ENCODE results near the gene DBNDD1. TPM values are rescaled to one million over a fixed set of nuclear protein-coding genes. Genes with fewer than 3 reads are reported as not detected.
"Not testable (repeated sequence)": the region's sequence is repeated elsewhere in the genome, so short reads cannot be mapped to it uniquely, and the experiment has no call there.

The DBNDD1 gene
- total RNA-seq, 2 experiments from 2014 or later, result 0.18 TPM; not detected in 1

DNA sequence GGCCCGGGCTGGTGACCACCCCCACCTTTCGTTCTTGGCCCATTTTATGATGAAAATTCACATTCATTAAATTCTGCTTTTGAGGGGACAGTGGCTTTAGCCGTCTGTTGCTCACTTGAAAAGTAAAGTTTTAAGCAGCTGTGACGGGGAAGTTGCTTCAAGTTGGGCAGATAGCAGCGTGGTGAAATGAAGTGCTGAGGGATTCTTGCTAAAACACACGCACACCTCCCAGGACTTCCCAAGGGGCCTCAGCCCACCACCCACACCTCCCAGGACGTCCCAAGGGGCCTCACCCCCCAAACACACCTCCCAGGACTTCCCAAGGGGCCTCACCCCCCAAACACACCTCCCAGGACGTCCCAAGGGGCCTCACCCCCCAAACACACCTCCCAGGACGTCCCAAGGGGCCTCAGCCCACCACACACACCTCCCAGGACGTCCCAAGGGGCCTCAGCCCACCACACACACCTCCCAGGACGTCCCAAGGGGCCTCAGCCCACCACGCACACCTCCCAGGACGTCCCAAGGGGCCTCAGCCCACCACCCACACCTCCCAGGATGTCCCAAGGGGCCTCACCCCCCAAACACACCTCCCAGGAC lies 11.5 kb downstream of the DBNDD1 start:
- ATAC-seq; DNase-seq; H3K27me3 Mint-ChIP-seq (ENCODE audit: low read depth); CTCF ChIA-PET; H3K36me3 Mint-ChIP-seq (ENCODE audit: low read depth); POLR2A ChIA-PET; H3K9me3 Mint-ChIP-seq (ENCODE audit: insufficient read depth); H3K4me3 Mint-ChIP-seq; H3K27ac Mint-ChIP-seq: not testable (repeated sequence)
- peaks cover 15% of the 10 kb centered on the region for H3K4me1 Mint-ChIP-seq (ENCODE audit: low read depth)

DNA sequence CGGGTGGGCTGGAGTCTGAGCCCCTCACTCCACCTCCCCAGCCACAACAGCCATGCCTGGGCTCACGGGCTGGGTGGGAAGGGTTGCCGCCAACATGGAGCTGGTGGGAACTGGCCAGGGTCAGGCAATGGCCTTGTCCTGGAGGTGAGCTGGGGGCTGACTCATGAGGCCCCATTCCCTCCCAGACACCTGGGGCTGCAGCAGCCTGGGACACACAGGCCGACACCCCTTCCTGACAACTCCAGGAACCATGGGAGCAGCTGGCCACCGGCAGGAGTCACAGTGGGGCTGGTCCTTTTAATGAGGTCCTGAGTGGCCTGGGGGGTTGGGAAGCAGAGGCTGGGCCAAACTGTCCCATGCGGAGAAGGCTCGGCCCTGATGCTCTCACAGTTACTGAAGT lies 12.2 kb downstream of the DBNDD1 start:
- Mint-ChIP-seq H3K36me3 (ENCODE audit: low read depth) (no peaks in the 10 kb centered on the region), H3K4me1 (ENCODE audit: low read depth) (peaks cover 15% of the 10 kb centered on the region), H3K9me3 (ENCODE audit: insufficient read depth) (no peaks in the 10 kb centered on the region), H3K27me3 (ENCODE audit: low read depth) (peaks cover 4% of the 10 kb centered on the region), H3K27ac (no peak overlapping the region), H3K4me3 (no peak overlapping the region)
- DNase-seq (no peak), ATAC-seq (no peak)
- ChIA-PET CTCF (no interaction called here), POLR2A (no interaction called here)

DNA sequence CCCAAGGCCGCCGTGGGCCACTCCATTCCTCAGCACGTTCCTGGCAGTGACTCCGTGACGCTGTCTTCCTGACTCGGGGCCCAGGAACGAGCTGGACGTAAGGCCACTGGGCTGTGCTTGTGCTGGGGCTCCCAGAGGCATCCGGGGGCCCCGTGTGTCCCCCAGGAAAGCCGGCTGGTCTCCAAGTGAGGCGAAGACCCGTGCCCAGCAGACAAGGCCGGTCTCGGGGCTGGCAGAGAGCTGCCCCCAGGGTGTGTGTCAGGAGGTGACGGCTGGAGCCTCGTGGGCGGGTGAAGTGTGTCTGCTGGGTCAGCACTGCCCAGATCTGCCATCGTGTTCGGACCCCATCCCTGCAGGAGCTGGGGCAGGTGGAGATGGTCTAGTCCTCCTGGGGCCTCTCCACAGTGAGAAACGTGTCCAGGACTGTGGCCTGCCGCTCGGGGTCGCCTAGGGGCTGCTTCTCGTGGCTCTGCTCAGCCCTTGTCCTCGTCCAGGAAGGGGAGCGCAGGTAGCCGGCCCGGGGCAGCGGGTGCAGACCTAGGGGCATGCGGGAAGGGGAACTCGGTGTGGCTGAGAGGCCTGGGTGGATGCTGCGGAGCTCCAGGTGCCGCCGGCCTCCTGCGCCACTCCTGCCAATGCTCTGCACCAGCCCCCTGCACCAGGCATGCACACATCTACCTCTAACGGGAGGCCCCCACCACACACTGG lies 13.1 kb downstream of the DBNDD1 start:
- no peak overlapping the region for H3K27ac Mint-ChIP-seq
- ChIA-PET CTCF (no interaction called here), POLR2A (no interaction called here)
- ATAC-seq, result no peak
- H3K4me1 Mint-ChIP-seq (ENCODE audit: low read depth), result peaks cover 15% of the 10 kb centered on the region
- H3K36me3 Mint-ChIP-seq (ENCODE audit: low read depth), result no peaks in the 10 kb centered on the region
- no peak for DNase-seq
- peaks cover 4% of the 10 kb centered on the region for H3K27me3 Mint-ChIP-seq (ENCODE audit: low read depth)
- H3K9me3 Mint-ChIP-seq (ENCODE audit: insufficient read depth), result no peaks in the 10 kb centered on the region
- no peak overlapping the region for H3K4me3 Mint-ChIP-seq

DNA sequence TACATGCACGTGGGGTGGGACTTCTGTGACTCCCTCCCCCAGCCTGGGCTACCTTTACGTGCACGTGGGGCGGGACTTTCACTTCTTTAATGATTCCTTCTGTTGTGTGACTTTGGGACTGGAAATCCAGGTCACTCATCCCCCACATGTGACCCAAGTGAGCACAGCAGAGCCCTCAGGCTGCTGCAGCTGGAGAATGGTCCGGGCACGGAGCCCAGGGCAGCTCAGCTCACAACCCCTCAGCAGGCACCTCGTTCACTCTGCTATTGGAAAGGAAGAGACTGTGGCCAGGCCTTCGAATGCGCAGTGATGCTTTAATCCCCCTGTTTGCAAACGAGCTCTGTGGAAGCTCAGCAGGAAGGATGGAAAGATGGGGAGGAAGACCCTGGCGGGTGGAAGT lies 14.7 kb downstream of the DBNDD1 start:
- Mint-ChIP-seq H3K27me3 (ENCODE audit: low read depth) (no peaks in the 10 kb centered on the region), H3K27ac (no peak overlapping the region), H3K4me1 (ENCODE audit: low read depth) (peaks cover 11% of the 10 kb centered on the region), H3K9me3 (ENCODE audit: insufficient read depth) (no peaks in the 10 kb centered on the region), H3K36me3 (ENCODE audit: low read depth) (no peaks in the 10 kb centered on the region), H3K4me3 (no peak overlapping the region)
- ATAC-seq (no peak), DNase-seq (no peak)
- ChIA-PET CTCF (no interaction called here), POLR2A (no interaction called here)

DNA sequence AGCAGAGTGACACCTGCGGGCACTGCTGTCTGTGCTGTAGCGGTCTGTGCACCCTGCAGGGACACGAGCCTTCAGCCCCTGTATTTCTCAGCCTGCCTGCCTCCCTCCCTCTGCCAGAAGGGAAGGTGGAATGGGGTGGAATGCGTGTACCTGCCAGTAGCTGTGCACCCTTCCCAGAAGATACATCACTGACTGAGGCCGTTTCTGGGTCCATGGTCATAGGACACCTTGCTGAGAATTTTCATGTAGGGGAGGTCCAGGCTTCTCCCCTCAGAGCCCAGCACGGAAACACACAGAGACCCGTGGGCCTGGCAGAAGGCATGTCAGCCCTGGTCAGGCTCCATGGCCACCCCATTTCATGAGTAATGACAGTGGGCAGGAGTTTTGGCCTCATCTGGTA lies 16.5 kb downstream of the DBNDD1 start:
- H3K9me3 Mint-ChIP-seq (ENCODE audit: insufficient read depth), result no peaks in the 10 kb centered on the region
- H3K4me3 Mint-ChIP-seq, result no peak overlapping the region
- H3K27ac Mint-ChIP-seq, result no peak overlapping the region
- H3K4me1 Mint-ChIP-seq (ENCODE audit: low read depth), result peaks cover 2% of the 10 kb centered on the region
- peaks cover 5% of the 10 kb centered on the region for H3K36me3 Mint-ChIP-seq (ENCODE audit: low read depth)
- H3K27me3 Mint-ChIP-seq (ENCODE audit: low read depth), result no peaks in the 10 kb centered on the region
- POLR2A ChIA-PET, result no interaction called here
- no peak for ATAC-seq
- no peak for DNase-seq
- CTCF ChIA-PET, result no interaction called here

DNA sequence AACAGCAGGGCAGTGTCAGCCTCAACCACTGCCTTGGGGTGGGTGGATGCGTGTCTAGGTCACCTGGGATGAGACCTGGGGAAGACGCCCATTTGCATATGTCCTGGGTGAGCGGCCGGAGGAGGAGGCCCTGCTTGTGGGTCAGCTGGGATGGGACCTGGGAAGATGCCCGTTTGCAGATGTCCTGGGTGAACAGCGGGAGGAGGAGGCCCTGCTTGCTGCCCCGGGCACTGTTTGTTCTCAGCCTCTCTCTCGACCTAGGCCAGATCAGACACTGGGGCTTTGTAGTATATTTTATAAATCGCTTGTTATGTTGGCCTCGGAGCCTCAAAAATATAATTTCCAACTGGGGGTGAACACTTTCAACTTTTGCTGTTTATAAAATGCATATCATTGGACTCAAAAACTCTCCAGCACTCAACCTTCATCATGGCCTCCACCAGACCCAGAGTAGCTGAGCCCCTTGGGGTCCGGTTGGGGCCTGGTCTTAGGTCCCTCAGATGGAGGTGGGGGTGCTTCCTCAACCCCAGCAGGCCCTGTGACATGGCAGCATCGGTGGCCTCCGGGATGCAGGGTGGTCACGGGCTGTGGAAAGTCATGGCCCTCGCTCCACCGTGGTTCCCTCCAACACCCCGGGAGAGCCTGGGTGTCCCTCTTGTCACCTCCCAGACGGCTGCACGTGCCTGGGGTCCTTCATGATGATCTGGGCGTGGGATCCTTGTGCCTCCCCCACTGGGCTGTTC lies 17.3 kb downstream of the DBNDD1 start:
- Mint-ChIP-seq H3K27me3 (ENCODE audit: low read depth) (no peaks in the 10 kb centered on the region), H3K4me1 (ENCODE audit: low read depth) (peaks cover 2% of the 10 kb centered on the region), H3K27ac (no peak overlapping the region), H3K4me3 (no peak overlapping the region), H3K36me3 (ENCODE audit: low read depth) (peaks cover 8% of the 10 kb centered on the region), H3K9me3 (ENCODE audit: insufficient read depth) (no peaks in the 10 kb centered on the region)
- ChIA-PET POLR2A (no interaction called here), CTCF (no interaction called here)
- DNase-seq (no peak), ATAC-seq (no peak)

DNA sequence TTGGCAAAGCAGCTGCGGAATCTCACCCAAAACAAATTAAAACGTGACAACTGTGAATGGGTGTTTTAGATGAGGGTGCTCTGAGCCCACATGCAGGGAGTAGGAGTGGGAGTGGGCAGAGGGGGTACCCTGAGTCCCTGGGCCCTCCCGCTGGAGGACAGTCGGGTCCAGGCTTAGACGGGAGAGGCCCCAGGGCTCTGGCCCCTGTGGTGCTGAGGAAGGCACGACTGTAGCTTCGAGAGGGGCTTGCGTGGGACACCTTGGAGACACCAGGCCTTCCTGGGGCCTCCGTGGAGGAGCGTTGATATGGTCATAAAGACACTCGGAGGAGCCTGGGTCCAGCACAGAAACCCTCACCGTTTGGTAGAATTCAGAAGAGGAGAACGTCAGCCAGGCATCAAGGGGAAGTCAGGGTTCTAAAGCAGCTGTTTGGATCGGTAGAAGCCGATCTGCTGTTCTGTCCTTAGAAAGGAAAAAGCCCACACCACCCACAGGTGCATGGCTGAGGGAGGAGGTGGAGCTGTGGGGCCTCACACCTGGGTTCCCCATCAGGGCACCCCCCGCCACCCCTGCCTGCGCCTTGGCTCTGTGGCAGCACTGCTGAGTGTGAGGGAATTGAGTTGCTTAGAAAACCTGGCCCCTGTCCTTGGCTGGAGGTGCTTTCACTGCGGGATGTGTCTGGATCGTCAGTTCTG lies 18.4 kb downstream of the DBNDD1 start:
- ATAC-seq, result no peak
- H3K4me3 Mint-ChIP-seq, result no peak overlapping the region
- H3K9me3 Mint-ChIP-seq (ENCODE audit: insufficient read depth), result peaks cover 5% of the 10 kb centered on the region
- H3K4me1 Mint-ChIP-seq (ENCODE audit: low read depth), result peaks cover 2% of the 10 kb centered on the region
- H3K27ac Mint-ChIP-seq, result no peak overlapping the region
- ChIA-PET CTCF (no interaction called here), POLR2A (interaction anchor here (0.6 kb wide), 1 partner anchor 22 kb away, joined by 3 read pairs; no protein-coding TSS in a partner anchor)
- no peak for DNase-seq
- H3K36me3 Mint-ChIP-seq (ENCODE audit: low read depth), result peaks cover 18% of the 10 kb centered on the region
- no peaks in the 10 kb centered on the region for H3K27me3 Mint-ChIP-seq (ENCODE audit: low read depth)

DNA sequence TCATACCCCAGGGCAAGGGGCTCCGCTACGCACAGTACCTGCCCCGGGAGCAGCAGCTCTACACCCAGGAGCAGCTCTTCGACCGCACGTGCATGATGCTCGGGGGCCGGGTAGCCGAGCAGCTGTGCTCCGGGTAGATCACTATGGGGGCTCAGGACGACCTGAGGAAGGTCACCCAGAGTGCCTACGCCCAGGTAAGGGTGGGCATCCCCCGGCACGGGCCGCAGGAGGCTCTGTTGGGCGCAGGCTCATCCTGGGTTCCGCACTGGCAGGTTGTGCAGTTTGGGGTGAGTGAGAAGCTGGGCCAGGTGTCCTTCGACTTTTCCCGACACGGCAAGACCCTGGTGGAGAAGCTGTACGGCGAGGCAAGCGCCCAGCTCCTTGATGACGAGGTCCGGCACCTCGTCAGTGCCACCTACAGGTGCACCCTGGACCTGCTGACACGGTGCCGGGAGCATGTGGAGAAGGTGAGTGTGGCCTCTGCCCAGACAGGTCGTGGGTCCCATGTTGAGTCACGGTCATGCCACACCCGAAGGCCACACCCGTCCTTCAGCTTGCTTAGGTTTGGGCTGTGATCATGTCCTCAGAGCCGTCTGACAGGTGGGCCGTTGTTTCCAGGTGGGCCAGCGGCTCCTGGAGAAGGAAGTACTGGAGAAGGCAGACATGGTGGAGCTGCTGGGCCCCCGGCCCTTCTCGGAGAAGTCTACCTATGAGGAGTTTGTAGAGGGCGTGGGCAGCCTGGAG lies 19.3 kb downstream of the DBNDD1 start:
- ATAC-seq (no peak), DNase-seq (no peak)
- CTCF ChIA-PET, result no interaction called here
- no peaks in the 10 kb centered on the region for H3K27me3 Mint-ChIP-seq (ENCODE audit: low read depth)
- no peak overlapping the region for H3K27ac Mint-ChIP-seq
- peaks cover 5% of the 10 kb centered on the region for H3K9me3 Mint-ChIP-seq (ENCODE audit: insufficient read depth)
- H3K4me1 Mint-ChIP-seq (ENCODE audit: low read depth), result peaks cover 2% of the 10 kb centered on the region
- H3K36me3 Mint-ChIP-seq (ENCODE audit: low read depth), result peaks cover 27% of the 10 kb centered on the region
- H3K4me3 Mint-ChIP-seq, result no peak overlapping the region
- POLR2A ChIA-PET, result interaction anchor here (0.6 kb wide), 1 partner anchor 21 kb away, joined by 3 read pairs; no protein-coding TSS in a partner anchor

DNA sequence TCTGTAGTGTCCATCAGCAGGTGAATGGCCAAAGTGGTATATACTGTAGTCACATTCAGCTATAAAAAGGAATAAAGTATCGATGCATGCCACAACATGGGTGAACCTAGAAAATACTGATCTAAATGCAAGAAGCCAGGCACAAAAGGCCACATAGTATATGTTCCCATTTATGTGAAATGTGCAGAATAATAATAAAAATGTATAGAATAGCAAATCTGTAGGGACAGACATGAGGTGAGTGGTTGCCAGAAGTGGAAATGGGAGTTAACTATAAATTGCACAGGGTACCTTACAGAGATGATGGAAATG lies 23.1 kb downstream of the DBNDD1 start:
- H3K4me1 Mint-ChIP-seq (ENCODE audit: low read depth), result peaks cover 2% of the 10 kb centered on the region
- POLR2A ChIA-PET, result no interaction called here

DNA sequence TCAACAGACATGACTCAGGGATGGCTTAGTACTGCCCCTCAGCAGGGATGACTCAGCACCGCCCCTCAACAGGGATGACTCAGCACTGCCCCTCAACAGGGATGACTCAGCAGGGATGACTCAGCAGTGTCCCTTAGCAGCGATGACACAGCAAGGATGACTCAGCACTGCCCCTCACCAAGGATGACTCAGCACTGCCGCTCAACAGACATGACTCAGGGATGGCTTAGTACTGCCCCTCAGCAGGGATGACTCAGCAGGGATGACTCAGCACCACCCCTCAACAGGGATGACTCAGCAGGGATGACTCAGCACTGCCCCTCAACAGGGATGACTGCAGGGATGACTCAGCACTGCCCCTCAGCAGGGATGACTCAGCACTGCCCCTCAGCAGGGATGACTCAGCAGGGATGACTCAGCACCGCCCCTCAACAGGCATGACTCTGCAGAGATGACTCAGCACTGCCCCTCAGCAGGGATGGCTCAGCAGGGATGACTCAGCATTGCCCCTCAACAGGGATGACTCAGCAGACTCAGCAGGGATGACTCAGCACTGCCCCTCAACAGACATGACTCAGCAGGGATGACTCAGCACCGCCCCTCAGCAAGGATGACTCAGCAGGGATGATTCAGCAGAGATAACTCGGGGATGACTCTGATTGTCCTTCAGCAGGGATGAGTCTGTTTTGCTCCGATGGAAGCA lies 23.6 kb downstream of the DBNDD1 start:
- H3K9me3 Mint-ChIP-seq (ENCODE audit: insufficient read depth); CTCF ChIA-PET; ATAC-seq; POLR2A ChIA-PET; H3K4me1 Mint-ChIP-seq (ENCODE audit: low read depth); H3K27me3 Mint-ChIP-seq (ENCODE audit: low read depth): not testable (repeated sequence)
- peaks cover 69% of the 10 kb centered on the region for H3K36me3 Mint-ChIP-seq (ENCODE audit: low read depth)
- peak overlapping the region; percentile 52 for H3K4me3 Mint-ChIP-seq
- peak overlapping the region; percentile 82 for H3K27ac Mint-ChIP-seq
- peak; percentile 64 for DNase-seq

More for the DNA sequence above, 23.1 kb downstream of the DBNDD1 start:
- no peaks in the 10 kb centered on the region for H3K27me3 Mint-ChIP-seq (ENCODE audit: low read depth)
- DNase-seq (no peak), ATAC-seq (no peak)
- peak overlapping the region; percentile 82 for H3K27ac Mint-ChIP-seq
- peaks cover 64% of the 10 kb centered on the region for H3K36me3 Mint-ChIP-seq (ENCODE audit: low read depth)
- H3K4me3 Mint-ChIP-seq, result peak overlapping the region; percentile 52
- peaks cover 9% of the 10 kb centered on the region for H3K9me3 Mint-ChIP-seq (ENCODE audit: insufficient read depth)
- CTCF ChIA-PET, result no interaction called here

DNA sequence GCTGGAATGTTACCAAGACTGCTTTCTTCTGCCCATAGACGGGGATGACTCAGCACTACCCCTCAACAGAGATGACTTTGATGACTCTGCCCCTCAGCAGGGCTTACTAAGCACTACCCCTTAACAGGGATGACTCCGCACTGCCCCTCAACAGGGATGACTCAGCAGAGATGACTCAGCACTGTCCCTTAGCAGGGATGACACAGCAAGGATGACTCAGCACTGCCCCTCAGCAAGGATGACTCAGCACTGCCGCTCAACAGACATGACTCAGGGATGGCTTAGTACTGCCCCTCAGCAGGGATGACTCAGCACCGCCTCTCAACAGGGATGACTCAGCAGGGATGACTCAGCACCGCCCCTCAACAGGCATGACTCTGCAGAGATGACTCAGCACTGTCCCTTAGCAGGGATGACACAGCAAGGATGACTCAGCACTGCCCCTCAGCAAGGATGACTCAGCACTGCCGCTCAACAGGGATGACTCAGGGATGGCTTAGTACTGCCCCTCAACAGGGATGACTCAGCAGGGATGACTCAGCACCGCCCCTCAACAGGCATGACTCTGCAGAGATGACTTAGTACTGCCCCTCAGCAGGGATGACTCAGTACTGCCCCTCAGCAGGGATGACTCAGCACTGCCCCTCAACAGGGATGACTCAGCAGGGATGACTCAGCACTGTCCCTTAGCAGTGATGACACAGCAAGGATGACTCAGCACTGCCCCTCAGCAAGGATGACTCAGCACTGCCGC lies 24.4 kb downstream of the DBNDD1 start:
- CTCF ChIA-PET; H3K4me1 Mint-ChIP-seq (ENCODE audit: low read depth); H3K27me3 Mint-ChIP-seq (ENCODE audit: low read depth); H3K9me3 Mint-ChIP-seq (ENCODE audit: insufficient read depth); POLR2A ChIA-PET; ATAC-seq: not testable (repeated sequence)
- Mint-ChIP-seq H3K27ac (peak overlapping the region; percentile 82), H3K4me3 (peak overlapping the region; percentile 25), H3K36me3 (ENCODE audit: low read depth) (peaks cover 74% of the 10 kb centered on the region)
- peak; percentile 56 for DNase-seq
